PC-3 (cell line): ENCODE data around the gene RYK. TPM values are rescaled to one million over a fixed set of nuclear protein-coding genes. Genes with fewer than 3 reads are reported as not detected.

Experiments used
- ATAC-seq: fragments of 200-7000 bp; cut with Tn5 transposase; 2 replicates; pipeline ENCODE4 v1.9.1; 2020; ENCODE audit warnings: mild to moderate bottlenecking, moderate library complexity
- BruUV-seq: library from RNA; stranded (reverse); fragments of 400-500 nt; replicated peaks from 2 replicates; lab custom pipeline; 2021; lab: Mats Ljungman, UMichigan
- CTCF ChIA-PET: fragments of 300-600 bp; sonication (Branson Sonifier 250); formaldehyde crosslinking; loops from one replicate; lab custom pipeline; 2022; ENCODE audit warnings: antibody characterized with exemption; lab: Charles Lee
- POLR2A ChIA-PET: fragments of 300-600 bp; sonication (Branson Sonifier 250); formaldehyde crosslinking; loops from one replicate; lab custom pipeline; 2022; ENCODE audit warnings: antibody characterized with exemption; ENCODE audit not compliant: unreplicated experiment; lab: Charles Lee
- DNase-seq: peaks from one replicate; pipeline ENCODE4 v3.0.0-alpha.2; 2015
- H2AFZ ChIP-seq: fragments of 300-600 bp; sonication (generic); 2 replicates; pipeline ENCODE4 v1.6.0; 2016; ENCODE audit warnings: antibody characterized with exemption, low read length
- H3F3A ChIP-seq: fragments of 300-600 bp; sonication (generic); one replicate; pipeline ENCODE4 v1.6.0; 2017; ENCODE audit warnings: antibody characterized with exemption, low read length, control low read depth, mild to moderate bottlenecking; ENCODE audit not compliant: unreplicated experiment
- H3K27ac ChIP-seq: fragments of 300-600 bp; sonication (generic); 2 replicates; pipeline ENCODE4 v1.5.1; 2016; ENCODE audit warnings: mild to moderate bottlenecking, low read length
- H3K27me3 ChIP-seq: fragments of 300-600 bp; sonication (generic); 2 replicates; pipeline ENCODE4 v1.6.1; 2016; ENCODE audit warnings: low read length, mixed read lengths
- H3K36me3 ChIP-seq: fragments of 300-600 bp; sonication (generic); 2 replicates; pipeline ENCODE4 v1.6.1; 2016; ENCODE audit warnings: low read depth, mixed run types, low read length, mixed read lengths
- H3K4me1 ChIP-seq: fragments of 300-600 bp; sonication (generic); 2 replicates; pipeline ENCODE4 v1.5.1; 2016; ENCODE audit warnings: low read length; ENCODE audit not compliant: insufficient read depth
- H3K4me2 ChIP-seq: fragments of 300-600 bp; sonication (generic); 2 replicates; pipeline ENCODE4 v1.6.0; 2016; ENCODE audit warnings: low read length
- H3K4me3 ChIP-seq: fragments of 300-600 bp; sonication (generic); 2 replicates; pipeline ENCODE4 v1.5.1; 2016; ENCODE audit warnings: mild to moderate bottlenecking, low read length, mixed read lengths
- H3K79me2 ChIP-seq: fragments of 300-600 bp; sonication (generic); 2 replicates; pipeline ENCODE4 v1.6.1; 2017; ENCODE audit warnings: low read length, mixed read lengths
- H3K9ac ChIP-seq: fragments of 300-600 bp; sonication (generic); 2 replicates; pipeline ENCODE4 v1.6.0; 2016; ENCODE audit warnings: mild to moderate bottlenecking, low read length
- H3K9me2 ChIP-seq: fragments of 300-600 bp; sonication (generic); replicated peaks from 2 replicates; pipeline ENCODE4 v1.6.1; 2016; ENCODE audit warnings: mixed run types, low read length, mixed read lengths
- H3K9me3 ChIP-seq: fragments of 300-600 bp; sonication (generic); 2 replicates; pipeline ENCODE4 v1.6.1; 2016; ENCODE audit warnings: low read length, mixed read lengths
- H4K20me1 ChIP-seq: fragments of 300-600 bp; sonication (generic); 2 replicates; pipeline ENCODE4 v1.6.1; 2016; ENCODE audit warnings: low read length, mixed read lengths
- CTCF ChIP-seq: fragments of 300-600 bp; sonication (generic); conservative IDR thresholded peaks from 2 replicates; pipeline ENCODE4 v1.5.1; 2017; ENCODE audit warnings: antibody characterized with exemption, low read depth, mild to moderate bottlenecking, low read length
- EZH2 ChIP-seq: fragments of 300-600 bp; sonication (generic); IDR thresholded peaks from one replicate; pipeline ENCODE4 v1.6.1; 2017; ENCODE audit warnings: antibody characterized with exemption, mild to moderate bottlenecking, low read length; ENCODE audit not compliant: unreplicated experiment
- EZH2phosphoT487 ChIP-seq: fragments of 300-600 bp; sonication (generic); IDR thresholded peaks from 2 replicates; pipeline ENCODE4 v1.6.1; 2018; ENCODE audit warnings: mild to moderate bottlenecking, antibody characterized with exemption, low read length, borderline replicate concordance
- intact Hi-C: fragments of 100-400 bp; cut with micrococcal nuclease; formaldehyde crosslinking; loops from 2 replicates; pipeline ENCODE4 v1.9.0; 2023
- total RNA-seq: library from RNA; depleted of rRNA; stranded (reverse); fragments of >200 nt; gene quantifications from 2 replicates; pipeline ENCODE4 v1.2.3, GENCODE V29; 2014

The RYK gene
- total RNA-seq, 1 experiment from 2014 or later, result 47.2 TPM

- Histone ChIP-seq H3K27ac (no peak overlapping the region), H3K9ac (no peak overlapping the region), H3K9me3 (no peaks in the 10 kb centered on the region), H2AFZ (no peak overlapping the region), H4K20me1 (0 out of 2 replicates have a peak, but pooled peaks cover 4% of the 10 kb centered on the region), H3K9me2 (no peaks in the 10 kb centered on the region), H3K4me3 (no peak overlapping the region), H3K27me3 (no peaks in the 10 kb centered on the region), H3K4me1 (no peaks in the 10 kb centered on the region), H3K79me2 (no peaks in the 10 kb centered on the region), H3K36me3 (peaks cover 11% of the 10 kb centered on the region), H3F3A (no peaks in the 10 kb centered on the region), H3K4me2 (no peak overlapping the region)
- ATAC-seq, result peak; percentile 39; the same call in 1 of the 2 replicates
- no TSS peak for BruUV-seq
- DNase-seq, result peak; percentile 7
- intact Hi-C loops, result no loop called here
- TF ChIP-seq EZH2phosphoT487, result no peak
- TF ChIP-seq CTCF, result no peak
- no peak for TF ChIP-seq EZH2
- POLR2A ChIA-PET, result no interaction called here
- CTCF ChIA-PET, result no interaction called here
Observed at GRCh38 chr3:134214239-134214638, 36.4 kb downstream of the RYK start.

GRCh38 chr3:134212967-134213665 lies 37.5 kb downstream of the RYK start:
- no peaks in the 10 kb centered on the region for H3K9me3 ChIP-seq
- H3F3A ChIP-seq, result no peaks in the 10 kb centered on the region
- ChIA-PET POLR2A (no interaction called here), CTCF (interaction anchor here (0.5 kb wide), 2 partner anchors 278 to 607 kb away, joined by 3 to 9 read pairs; no protein-coding TSS in a partner anchor)
- H3K4me3 ChIP-seq, result no peak overlapping the region
- H3K9ac ChIP-seq, result no peak overlapping the region
- H3K27ac ChIP-seq, result no peak overlapping the region
- DNase-seq (peak; percentile 86), ATAC-seq (peak; percentile 96)
- 0 out of 2 replicates have a peak, but pooled peaks cover 4% of the 10 kb centered on the region for H4K20me1 ChIP-seq
- H3K36me3 ChIP-seq, result peaks cover 19% of the 10 kb centered on the region
- intact Hi-C loops, result loop anchor here (1.0 to 2.0 kb wide), 4 partner anchors 16 to 262 kb away; partner anchors contain the start of gene RYK
- H3K27me3 ChIP-seq, result no peaks in the 10 kb centered on the region
- no peak overlapping the region for H3K4me2 ChIP-seq
- TF ChIP-seq EZH2phosphoT487, result no peak
- TF ChIP-seq EZH2, result no peak
- peak; percentile 87 for TF ChIP-seq CTCF
- no TSS peak for BruUV-seq
- no peaks in the 10 kb centered on the region for H3K9me2 ChIP-seq
- no peaks in the 10 kb centered on the region for H3K4me1 ChIP-seq
- no peak overlapping the region for H2AFZ ChIP-seq
- no peaks in the 10 kb centered on the region for H3K79me2 ChIP-seq

GRCh38 chr3:134211797-134212196 lies 38.9 kb downstream of the RYK start:
- TF ChIP-seq EZH2 (no peak), CTCF (peak; percentile 74)
- DNase-seq (peak; percentile 59), ATAC-seq (peak; percentile 47; the same call in 1 of the 2 replicates)
- intact Hi-C loops, result loop anchor here (1.0 to 2.0 kb wide), 4 partner anchors 14 to 281 kb away; partner anchors contain the start of gene RYK
- no peak overlapping the region for H3K4me3 ChIP-seq
- H3K9me3 ChIP-seq, result no peaks in the 10 kb centered on the region
- BruUV-seq, result no TSS peak
- H3K27me3 ChIP-seq, result no peaks in the 10 kb centered on the region
- no peak overlapping the region for H3K4me2 ChIP-seq
- H3K9me2 ChIP-seq, result no peaks in the 10 kb centered on the region
- no peak overlapping the region for H3K27ac ChIP-seq
- 0 out of 2 replicates have a peak, but pooled peaks cover 4% of the 10 kb centered on the region for H4K20me1 ChIP-seq
- peaks cover 26% of the 10 kb centered on the region for H3K36me3 ChIP-seq
- no peaks in the 10 kb centered on the region for H3F3A ChIP-seq
- H3K9ac ChIP-seq, result no peak overlapping the region
- no peak overlapping the region for H2AFZ ChIP-seq
- H3K79me2 ChIP-seq, result no peaks in the 10 kb centered on the region
- POLR2A ChIA-PET, result no interaction called here
- CTCF ChIA-PET, result interaction anchor here (1.2 kb wide), 1 partner anchor 14 kb away, joined by 6 read pairs; no protein-coding TSS in a partner anchor
- H3K4me1 ChIP-seq, result no peaks in the 10 kb centered on the region
